K562 (cell line): ENCODE data around the gene DAPK2. TPM values are rescaled to one million over a fixed set of nuclear protein-coding genes. Genes with fewer than 3 reads are reported as not detected.

Source experiments
- BRD4 ChIP-seq: fragments of 200-600 bp; sonication (generic); IDR thresholded peaks from 2 replicates; pipeline ENCODE4 v1.6.1; 2017; ENCODE audit warnings: inconsistent platforms
- EP300 ChIP-seq: IDR thresholded peaks from 2 replicates; pipeline ENCODE4 v1.6.1; 2012; ENCODE audit warnings: low read length, improper control_type of control experiment
- HEY1 ChIP-seq: fragments of 250-450 bp; sonication (Bioruptor Pico); IDR thresholded peaks from 2 replicates; pipeline ENCODE4 v1.5.0; 2020; ENCODE audit warnings: mild to moderate bottlenecking, moderate library complexity, borderline replicate concordance
- HIVEP1 ChIP-seq: fragments of 250-450 bp; sonication (Bioruptor Pico); IDR thresholded peaks from 2 replicates; pipeline ENCODE4 v1.4.0; 2020; ENCODE audit warnings: mild to moderate bottlenecking
- IFI16 ChIP-seq: fragments of 250-450 bp; sonication (Bioruptor Pico); IDR thresholded peaks from 2 replicates; pipeline ENCODE4 v2.1.2; 2022; ENCODE audit warnings: mild to moderate bottlenecking, inconsistent platforms
- LEF1 ChIP-seq: fragments of 450-650 bp; IDR thresholded peaks from 2 replicates; pipeline ENCODE4 v1.6.1; 2016; ENCODE audit warnings: mild to moderate bottlenecking
- PHTF2 ChIP-seq: fragments of 250-450 bp; sonication (Bioruptor Pico); IDR thresholded peaks from 2 replicates; pipeline ENCODE4 v1.5.0; 2021; ENCODE audit warnings: mild to moderate bottlenecking
- SMAD4 ChIP-seq: fragments of 250-450 bp; sonication (Bioruptor Pico); conservative IDR thresholded peaks from 2 replicates; pipeline ENCODE4 v1.8.0; 2021; ENCODE audit warnings: inconsistent platforms, mild to moderate bottlenecking, moderate library complexity
- SMARCE1 ChIP-seq: fragments of 450-650 bp; IDR thresholded peaks from 2 replicates; pipeline ENCODE4 v1.7.1; 2016; ENCODE audit warnings: mild to moderate bottlenecking
- ZBED1 ChIP-seq: IDR thresholded peaks from 2 replicates; pipeline ENCODE4 v1.6.1; 2014
- ZBTB7A ChIP-seq: IDR thresholded peaks from 2 replicates; pipeline ENCODE4 v1.6.1; 2011; ENCODE audit warnings: low read depth, mild to moderate bottlenecking, low read length, moderate library complexity, borderline replicate concordance; ENCODE audit not compliant: control insufficient read depth
- ZNF24 ChIP-seq: fragments of 450-650 bp; IDR thresholded peaks from 2 replicates; pipeline ENCODE4 v1.6.1; 2016
- ZNF41 ChIP-seq: fragments of 250-450 bp; sonication (Bioruptor Pico); conservative IDR thresholded peaks from 2 replicates; pipeline ENCODE4 v1.4.0; 2020; ENCODE audit warnings: mild to moderate bottlenecking
- ZNF644 ChIP-seq: fragments of 200-800 bp; sonication (Bioruptor generic); IDR thresholded peaks from 2 replicates; pipeline ENCODE4 v1.6.1; 2016; ENCODE audit warnings: low read depth, missing genetic modification characterization, missing compliant biosample characterization
- polyA plus RNA-seq, 8 experiments: library from polyadenylated mRNA; depleted of rRNA in 4 of 8; stranded (reverse) in 5 of 8; unstranded in 3 of 8; fragments of >200 nt; fragmentation: Nextera tagmentation in 2 of 8; fragmentation: Illumina TruSeq in 1 of 8; extraction: Ambion mirVana in 2 of 8; extraction: Trizol in 1 of 8; gene quantifications; 2 replicates each; pipeline versions ENCODE4 v1.2.1 to v1.2.3, GENCODE V29; 2011 to 2014; ENCODE audit warnings: inconsistent platforms in 1 of 8, missing spikeins in 1 of 8
- total RNA-seq, 7 experiments: library from RNA; depleted of rRNA in 6 of 7; stranded (reverse); fragments of >200 nt in 6 of 7; fragmentation: Illumina TruSeq in 2 of 7; extraction: Trizol in 2 of 7; gene quantifications; 2 replicates each; pipeline versions ENCODE4 v1.2.1 to v1.2.3, GENCODE V29; 2011 to 2021; ENCODE audit warnings: low replicate concordance in 1 of 7
- TF ChIP-seq, protein P1 (sequence below): fragments of 200-800 bp; sonication (Bioruptor generic); IDR thresholded peaks from 2 replicates; pipeline ENCODE4 v1.6.1; 2017; ENCODE audit warnings: missing genetic modification characterization, missing compliant biosample characterization
- TF ChIP-seq, protein P2 (sequence below): fragments of 450-650 bp; IDR thresholded peaks from 2 replicates; pipeline ENCODE4 v1.6.1; 2016; ENCODE audit warnings: low read depth, mild to moderate bottlenecking, moderate library complexity
- TF ChIP-seq, protein P3 (sequence below): fragments of 450-650 bp; formaldehyde crosslinking; IDR thresholded peaks from 2 replicates; pipeline ENCODE4 v1.4.0; 2020; ENCODE audit warnings: mild to moderate bottlenecking

DAPK2 gene
- total and polyA plus RNA-seq, 9 of the 15 experiments (the other 6 are each of a cell fraction or from before 2014, with no cell fraction given), result 0.14 to 5.2 (median 2.2) TPM

DNA sequence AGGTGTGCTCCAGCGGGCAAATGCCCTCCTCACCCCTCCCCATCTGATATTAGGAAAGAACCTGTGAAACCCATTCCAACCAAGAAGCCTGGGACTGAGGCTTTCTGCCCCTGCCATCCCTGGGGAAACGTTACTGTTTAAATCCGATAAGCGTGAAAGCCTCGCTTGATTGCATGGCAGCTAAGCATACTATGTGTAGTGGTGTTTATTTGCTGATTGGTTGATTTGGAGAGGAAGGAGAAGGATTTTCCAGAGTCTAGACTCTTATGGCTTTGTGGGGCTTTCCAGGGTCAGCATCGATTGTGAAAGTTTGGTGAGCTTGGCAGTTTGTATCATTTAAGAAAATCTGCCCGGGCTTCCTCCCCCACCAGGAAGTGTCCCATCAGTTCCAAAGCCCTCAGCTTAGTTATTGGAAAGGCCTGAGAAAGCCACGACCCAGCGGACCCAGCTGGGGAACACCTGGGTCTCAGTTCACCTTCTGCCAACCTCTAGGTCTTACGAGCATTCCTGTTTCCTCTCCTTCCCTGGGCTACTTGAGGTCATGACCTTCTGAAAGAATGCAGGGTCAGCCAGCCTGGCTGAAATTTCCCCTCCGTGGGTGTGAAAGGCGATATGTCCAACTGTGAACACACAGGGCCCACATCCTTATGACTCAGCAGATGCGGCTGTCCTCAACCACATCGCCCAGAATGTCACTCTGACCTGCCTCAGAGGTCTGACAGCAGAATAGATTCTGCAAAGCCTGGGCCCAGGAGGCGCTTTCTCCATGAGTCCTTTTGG lies 149.8 kb downstream of the DAPK2 start (continued):
- TF ChIP-seq, protein P1, sequence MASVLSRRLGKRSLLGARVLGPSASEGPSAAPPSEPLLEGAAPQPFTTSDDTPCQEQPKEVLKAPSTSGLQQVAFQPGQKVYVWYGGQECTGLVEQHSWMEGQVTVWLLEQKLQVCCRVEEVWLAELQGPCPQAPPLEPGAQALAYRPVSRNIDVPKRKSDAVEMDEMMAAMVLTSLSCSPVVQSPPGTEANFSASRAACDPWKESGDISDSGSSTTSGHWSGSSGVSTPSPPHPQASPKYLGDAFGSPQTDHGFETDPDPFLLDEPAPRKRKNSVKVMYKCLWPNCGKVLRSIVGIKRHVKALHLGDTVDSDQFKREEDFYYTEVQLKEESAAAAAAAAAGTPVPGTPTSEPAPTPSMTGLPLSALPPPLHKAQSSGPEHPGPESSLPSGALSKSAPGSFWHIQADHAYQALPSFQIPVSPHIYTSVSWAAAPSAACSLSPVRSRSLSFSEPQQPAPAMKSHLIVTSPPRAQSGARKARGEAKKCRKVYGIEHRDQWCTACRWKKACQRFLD (CRISPR knock-in tag), result peak; percentile 37; the same call in 1 of the 2 replicates
- peak; percentile 45; the same call in 1 of the 2 replicates for TF ChIP-seq ZBTB7A
- peak; percentile 54; the same call in 1 of the 2 replicates for TF ChIP-seq ZNF24
- no peak for TF ChIP-seq IFI16
- TF ChIP-seq ZNF41, result peak; percentile 65; the same call in 1 of the 2 replicates
- TF ChIP-seq, protein P2, sequence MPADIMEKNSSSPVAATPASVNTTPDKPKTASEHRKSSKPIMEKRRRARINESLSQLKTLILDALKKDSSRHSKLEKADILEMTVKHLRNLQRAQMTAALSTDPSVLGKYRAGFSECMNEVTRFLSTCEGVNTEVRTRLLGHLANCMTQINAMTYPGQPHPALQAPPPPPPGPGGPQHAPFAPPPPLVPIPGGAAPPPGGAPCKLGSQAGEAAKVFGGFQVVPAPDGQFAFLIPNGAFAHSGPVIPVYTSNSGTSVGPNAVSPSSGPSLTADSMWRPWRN, result no peak
- peak; percentile 59; the same call in 1 of the 2 replicates for TF ChIP-seq HIVEP1 (CRISPR knock-in tag)
- no peak for TF ChIP-seq PHTF2 (CRISPR knock-in tag)
- TF ChIP-seq LEF1, result peak; percentile 92
- TF ChIP-seq BRD4, result peak; percentile 76; the same call in 1 of the 2 replicates
- TF ChIP-seq ZBED1, result 0 out of 2 replicates have a peak, but pooled peaks have one; percentile 47
- TF ChIP-seq SMARCE1, result peak; percentile 89
- TF ChIP-seq, protein P3, sequence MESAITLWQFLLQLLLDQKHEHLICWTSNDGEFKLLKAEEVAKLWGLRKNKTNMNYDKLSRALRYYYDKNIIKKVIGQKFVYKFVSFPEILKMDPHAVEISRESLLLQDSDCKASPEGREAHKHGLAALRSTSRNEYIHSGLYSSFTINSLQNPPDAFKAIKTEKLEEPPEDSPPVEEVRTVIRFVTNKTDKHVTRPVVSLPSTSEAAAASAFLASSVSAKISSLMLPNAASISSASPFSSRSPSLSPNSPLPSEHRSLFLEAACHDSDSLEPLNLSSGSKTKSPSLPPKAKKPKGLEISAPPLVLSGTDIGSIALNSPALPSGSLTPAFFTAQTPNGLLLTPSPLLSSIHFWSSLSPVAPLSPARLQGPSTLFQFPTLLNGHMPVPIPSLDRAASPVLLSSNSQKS (CRISPR knock-in tag), result no peak
- peak; percentile 85 for TF ChIP-seq SMAD4
- peak; percentile 73; the same call in 1 of the 2 replicates for TF ChIP-seq ZNF644 (tag)
- TF ChIP-seq HEY1 (CRISPR knock-in tag), result no peak
- peak; percentile 92 for TF ChIP-seq EP300
